Large intestine (tissue), 3 donors: Measurements from ENCODE around the gene GNAZ. TPM values are rescaled to one million over a fixed set of nuclear protein-coding genes. Genes with fewer than 3 reads are reported as not detected.
A peak's percentile ranks its signal among the peaks of the same experiment; 100 is the strongest.

Experiments
- DNase-seq, 2 donors: peaks; one replicate each; pipeline versions ENCODE4 v3.0.0 to v3.0.0-alpha.2; 2013
- H3K27ac ChIP-seq: one replicate; pipeline ENCODE4 v1.5.1; 2013; ENCODE audit warnings: low read length
- H3K27me3 ChIP-seq: 2 replicates; pipeline ENCODE4 v1.6.1; 2013; ENCODE audit warnings: low read length; ENCODE audit not compliant: control insufficient read depth, insufficient read depth
- H3K36me3 ChIP-seq: 2 replicates; pipeline ENCODE4 v1.6.1; 2013; ENCODE audit warnings: low read length; ENCODE audit not compliant: control insufficient read depth, insufficient read depth
- H3K4me1 ChIP-seq: one replicate; pipeline ENCODE4 v1.6.1; 2013; ENCODE audit warnings: low read length; ENCODE audit not compliant: control insufficient read depth, insufficient read depth
- H3K4me3 ChIP-seq: one replicate; pipeline ENCODE4 v1.5.1; 2013; ENCODE audit warnings: low read length
- H3K9me3 ChIP-seq: one replicate; pipeline ENCODE4 v1.6.1; 2013; ENCODE audit warnings: mild to moderate bottlenecking, low read depth, low read length, moderate library complexity; ENCODE audit not compliant: control insufficient read depth
- WGBS: methylation state at CpG from one replicate; pipeline ENCODE4 v1.1.5; 2013; ENCODE audit warnings: low lambda C conversion rate; ENCODE audit not compliant: insufficient coverage; 5-methylcytosine and 5-hydroxymethylcytosine counted together
- polyA plus RNA-seq: library from polyadenylated mRNA; unstranded; fragments of 120-200 nt; gene quantifications from one replicate; pipeline ENCODE4 v1.2.1, GENCODE V29; 2013

Gene GNAZ
- polyA plus RNA-seq, 1 donor: 4.6 TPM

DNA sequence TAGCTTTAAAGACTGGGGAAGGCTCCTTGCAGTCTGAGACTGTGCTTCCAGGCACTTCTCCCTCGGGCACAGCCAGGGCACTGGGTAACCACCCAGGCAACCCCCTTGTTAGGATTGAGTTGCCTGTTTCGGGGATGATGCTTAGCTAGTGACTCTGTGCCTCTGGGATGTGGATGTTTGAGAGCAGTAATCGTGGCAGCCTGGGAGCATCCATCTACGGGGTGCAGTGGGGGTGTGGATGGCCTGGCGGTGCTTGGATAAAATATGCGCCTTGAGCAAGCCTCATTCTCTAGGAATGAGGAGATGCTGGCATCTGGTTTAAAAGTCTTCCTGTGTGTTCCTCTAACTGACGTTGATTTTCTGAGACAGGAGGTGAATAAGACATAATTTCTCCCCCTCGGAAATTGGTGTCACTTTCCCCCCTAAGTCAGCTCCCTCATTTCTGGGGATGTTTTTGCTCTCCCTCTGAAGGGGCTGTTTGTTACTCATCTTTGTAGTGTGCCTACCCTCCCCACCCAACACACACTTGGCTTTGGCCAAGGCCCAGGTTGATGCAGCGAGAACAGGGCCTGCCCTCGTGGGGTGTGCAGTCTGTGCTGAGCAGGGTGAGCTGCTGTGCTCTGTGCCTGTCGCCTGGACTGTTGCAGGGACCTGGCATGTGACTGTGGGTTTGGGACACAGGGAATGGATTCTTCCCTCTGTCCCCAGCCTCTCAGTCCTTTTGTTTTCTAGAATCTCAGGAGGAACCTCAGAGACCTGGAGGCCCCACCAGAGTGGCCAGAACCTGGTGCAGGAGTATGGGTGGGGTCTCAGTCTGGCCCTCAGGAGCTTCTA lies 2.0 kb downstream of the GNAZ start:
- DNase-seq: no peak
- H3K4me1 ChIP-seq: peaks cover 15% of the 10 kb centered on the region
- peaks cover 38% of the 10 kb centered on the region for H3K27me3 ChIP-seq
- H3K9me3 ChIP-seq: no peaks in the 10 kb centered on the region
- no peak overlapping the region for H3K27ac ChIP-seq
- no peak overlapping the region for H3K4me3 ChIP-seq
- H3K36me3 ChIP-seq: no peaks in the 10 kb centered on the region
- no CpG with 5 or more reads among the region's 11 CpGs for WGBS

GRCh38 chr22:23072911-23073491 lies 2.7 kb downstream of the GNAZ start:
- no peak overlapping the region for H3K4me3 ChIP-seq
- no peaks in the 10 kb centered on the region for H3K9me3 ChIP-seq
- H3K27ac ChIP-seq: no peak overlapping the region
- no peaks in the 10 kb centered on the region for H3K36me3 ChIP-seq
- peaks cover 38% of the 10 kb centered on the region for H3K27me3 ChIP-seq
- WGBS: no CpG with 5 or more reads among the region's 11 CpGs
- peaks cover 15% of the 10 kb centered on the region for H3K4me1 ChIP-seq
- DNase-seq: no peak

DNA sequence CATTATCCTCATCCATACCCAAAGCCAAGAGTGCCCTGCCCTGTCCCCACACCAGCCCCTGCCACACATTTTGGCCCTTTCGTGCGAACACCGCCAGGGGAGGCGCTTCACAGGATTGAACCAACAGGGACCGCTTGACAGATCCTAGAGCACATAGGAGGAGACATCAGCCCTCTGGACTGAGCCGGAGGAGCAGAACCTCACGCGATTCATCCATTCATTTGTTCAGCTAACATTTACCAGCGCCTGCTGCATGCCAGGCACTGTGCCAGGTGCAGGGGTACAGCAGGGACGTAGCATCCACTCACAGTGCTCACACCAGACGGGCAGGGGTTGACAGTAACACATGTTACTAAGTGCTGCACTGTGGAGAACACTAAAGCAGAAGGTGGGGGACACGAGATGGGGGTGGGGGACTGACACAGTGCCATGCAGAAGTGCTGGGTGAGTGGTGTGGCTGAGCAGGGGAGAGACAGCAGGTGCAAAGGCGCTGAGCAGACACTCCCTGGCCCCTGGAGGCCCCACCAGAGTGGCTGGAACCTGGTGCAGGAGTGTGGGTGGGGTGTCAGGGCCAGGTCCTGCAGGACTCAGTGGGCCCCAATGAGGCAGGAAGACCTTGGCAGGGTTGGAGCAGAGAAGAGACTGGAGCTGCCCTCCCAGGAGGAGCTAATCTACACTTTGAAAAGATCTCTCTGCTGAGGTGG lies 3.4 kb downstream of the GNAZ start:
- Histone ChIP-seq H3K27ac (no peak overlapping the region), H3K27me3 (peaks cover 37% of the 10 kb centered on the region), H3K36me3 (no peaks in the 10 kb centered on the region), H3K9me3 (no peaks in the 10 kb centered on the region), H3K4me1 (peaks cover 15% of the 10 kb centered on the region), H3K4me3 (no peak overlapping the region)
- no CpG with 5 or more reads among the region's 13 CpGs for WGBS
- DNase-seq: no peak

DNA sequence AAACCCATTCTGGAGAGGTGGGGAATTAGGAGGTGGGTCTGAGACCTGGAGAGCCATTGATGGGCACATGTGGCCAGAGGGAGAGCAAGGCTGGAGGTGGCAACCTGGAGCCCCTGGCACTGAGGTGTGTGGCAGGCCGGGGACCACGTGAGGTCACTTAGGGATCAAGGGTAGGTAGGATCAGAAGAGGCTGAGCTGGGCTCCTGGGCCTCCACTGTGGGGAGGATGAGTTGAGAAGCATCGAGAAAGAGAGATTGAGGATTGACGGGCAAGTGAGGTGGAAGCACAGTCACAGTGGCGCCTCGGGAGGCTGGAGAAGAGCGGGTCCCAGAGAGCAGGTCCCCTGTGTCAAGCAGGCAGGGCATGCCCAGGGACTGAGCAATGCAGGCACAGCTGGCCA lies 4.1 kb downstream of the GNAZ start:
- H3K36me3 ChIP-seq: no peaks in the 10 kb centered on the region
- no CpG with 5 or more reads among the region's 7 CpGs for WGBS
- H3K27ac ChIP-seq: no peak overlapping the region
- no peaks in the 10 kb centered on the region for H3K9me3 ChIP-seq
- DNase-seq: no peak
- H3K4me3 ChIP-seq: no peak overlapping the region
- H3K27me3 ChIP-seq: peaks cover 29% of the 10 kb centered on the region
- H3K4me1 ChIP-seq: peaks cover 15% of the 10 kb centered on the region

- DNase-seq: no peak
- Histone ChIP-seq H3K36me3 (no peaks in the 10 kb centered on the region), H3K27me3 (peaks cover 25% of the 10 kb centered on the region), H3K27ac (no peak overlapping the region), H3K4me3 (no peak overlapping the region), H3K9me3 (no peaks in the 10 kb centered on the region), H3K4me1 (peaks cover 12% of the 10 kb centered on the region)
- no CpG with 5 or more reads among the region's 4 CpGs for WGBS
Observed at GRCh38 chr22:23075050-23075449, 4.7 kb downstream of the GNAZ start.

- Histone ChIP-seq H3K4me3 (no peak overlapping the region), H3K9me3 (no peaks in the 10 kb centered on the region), H3K36me3 (no peaks in the 10 kb centered on the region), H3K27me3 (peaks cover 23% of the 10 kb centered on the region), H3K4me1 (peaks cover 12% of the 10 kb centered on the region), H3K27ac (no peak overlapping the region)
- peak; percentile 66 to 76 for DNase-seq
- no CpG with 5 or more reads among the region's 9 CpGs for WGBS
Observed at GRCh38 chr22:23075525-23076216, 5.4 kb downstream of the GNAZ start.

DNA sequence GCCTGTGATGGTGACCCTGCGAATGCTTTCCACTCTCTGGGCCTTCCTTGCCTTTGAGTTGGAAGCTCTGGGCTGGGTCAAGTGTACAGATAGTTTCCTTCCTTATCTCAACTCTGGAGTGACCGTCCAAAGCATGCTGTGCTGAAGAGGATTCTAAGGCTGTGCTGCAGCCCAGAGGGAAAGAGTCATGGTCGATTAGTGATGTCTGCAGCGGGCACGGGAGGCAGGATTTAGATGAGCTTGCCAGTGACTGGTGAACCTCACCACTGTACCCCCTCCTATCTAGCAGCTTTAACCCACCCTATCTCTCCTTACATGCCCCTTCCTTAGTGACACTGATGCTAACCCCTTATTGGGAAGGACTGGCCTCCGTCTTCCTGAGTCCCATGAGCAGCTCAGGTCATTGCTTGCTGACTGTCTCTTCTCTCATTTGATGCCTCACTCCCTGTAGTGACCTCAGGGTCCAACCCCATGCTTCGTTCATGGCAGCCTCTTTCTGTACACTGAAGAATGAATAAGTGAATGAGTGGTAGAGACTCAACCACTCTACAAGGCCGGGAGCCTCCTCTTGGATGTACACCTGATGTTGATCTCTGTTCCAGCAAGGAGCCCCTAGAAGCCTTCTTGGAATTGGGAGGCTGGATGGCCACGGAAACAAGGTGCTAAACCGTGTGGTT lies 6.7 kb downstream of the GNAZ start:
- WGBS: no CpG with 5 or more reads among the region's 10 CpGs
- H3K4me3 ChIP-seq: no peak overlapping the region
- no peaks in the 10 kb centered on the region for H3K36me3 ChIP-seq
- no peak overlapping the region for H3K27ac ChIP-seq
- peaks cover 12% of the 10 kb centered on the region for H3K4me1 ChIP-seq
- no peak for DNase-seq
- no peaks in the 10 kb centered on the region for H3K9me3 ChIP-seq
- H3K27me3 ChIP-seq: peaks cover 9% of the 10 kb centered on the region

DNA sequence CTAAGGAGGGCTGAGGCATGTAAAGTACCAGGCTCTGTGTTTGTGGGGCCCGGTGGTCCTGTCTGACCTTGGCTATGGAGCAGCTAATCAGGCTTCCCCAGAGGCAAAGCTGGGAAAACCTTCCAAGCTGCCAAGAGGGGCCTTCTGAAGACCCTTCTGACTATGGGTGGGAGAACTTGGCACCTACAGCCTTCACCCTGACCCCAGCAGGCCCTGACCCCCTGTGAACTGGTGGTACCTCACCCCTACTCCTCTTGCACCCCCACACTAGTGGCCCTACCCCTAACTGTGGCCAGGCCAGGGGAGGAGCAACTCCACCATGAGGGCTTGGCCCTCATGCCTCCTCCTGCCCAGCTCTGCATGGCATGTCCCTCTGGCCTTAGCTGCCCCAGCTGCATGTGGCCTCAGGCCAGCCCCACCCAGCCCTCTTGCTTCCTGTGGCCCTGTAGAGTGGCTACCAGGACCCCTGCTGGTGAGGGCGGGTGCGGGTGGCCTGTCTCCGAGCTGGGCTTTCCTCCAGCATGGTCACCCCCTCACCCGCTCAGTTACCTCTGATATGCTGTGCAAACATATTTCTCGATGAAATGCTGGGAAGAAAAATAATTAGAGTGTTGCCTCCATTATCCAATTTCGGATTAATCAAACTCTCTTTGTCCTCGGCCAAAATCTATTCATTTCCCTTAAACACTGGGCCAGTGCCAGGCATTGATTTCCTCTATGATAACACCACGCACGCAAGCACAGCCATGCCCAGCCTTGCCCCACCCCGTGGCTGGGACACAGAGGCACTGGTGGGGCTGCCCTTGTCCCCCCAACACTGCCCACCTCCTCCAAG lies 7.5 kb downstream of the GNAZ start:
- Histone ChIP-seq H3K4me3 (no peak overlapping the region), H3K9me3 (no peaks in the 10 kb centered on the region), H3K4me1 (peaks cover 12% of the 10 kb centered on the region), H3K27me3 (peaks cover 4% of the 10 kb centered on the region), H3K27ac (no peak overlapping the region), H3K36me3 (no peaks in the 10 kb centered on the region)
- 90% methylated on average over 3 of the region's 11 CpGs for WGBS
- DNase-seq: no peak

DNA sequence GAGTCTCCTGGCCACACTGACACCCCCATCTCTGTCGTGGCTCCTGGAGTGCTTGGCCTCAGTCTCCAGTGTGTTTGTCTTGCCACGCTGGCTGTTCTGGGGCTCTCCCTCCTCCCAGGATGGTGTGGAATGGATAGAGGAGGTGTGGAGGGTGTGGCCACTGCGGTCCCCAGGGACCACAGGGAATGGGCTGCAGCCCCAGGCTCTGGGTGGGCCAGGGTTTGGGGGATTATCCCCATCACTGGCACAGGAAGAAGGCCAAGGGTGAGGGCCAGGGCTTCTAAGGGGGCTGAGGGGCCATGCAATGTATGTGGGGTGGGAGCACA lies 8.1 kb downstream of the GNAZ start:
- Histone ChIP-seq H3K4me1 (peaks cover 12% of the 10 kb centered on the region), H3K4me3 (no peak overlapping the region), H3K27me3 (no peaks in the 10 kb centered on the region), H3K36me3 (no peaks in the 10 kb centered on the region), H3K9me3 (no peaks in the 10 kb centered on the region), H3K27ac (no peak overlapping the region)
- DNase-seq: no peak
- WGBS: no CpG with 5 or more reads among the region's 3 CpGs
